Brain microvascular endothelial cell (primary cell): ENCODE data around the gene SEMA3D.

ENCODE experiments used
- DNase-seq: peaks from one replicate; pipeline ENCODE4 v3.0.0-alpha.2; 2020
- H3K27ac ChIP-seq: fragments of 250-450 bp; sonication (Bioruptor Pico); 2 replicates; pipeline ENCODE4 v1.5.1; 2020; ENCODE audit warnings: mild to moderate bottlenecking, moderate library complexity
- H3K27me3 ChIP-seq: fragments of 250-450 bp; sonication (Bioruptor Pico); replicated peaks from 2 replicates; pipeline ENCODE4 v1.5.1; 2020; ENCODE audit warnings: mild to moderate bottlenecking
- H3K36me3 ChIP-seq: fragments of 250-450 bp; sonication (Bioruptor Pico); replicated peaks from 2 replicates; pipeline ENCODE4 v1.5.1; 2020; ENCODE audit warnings: mild to moderate bottlenecking
- H3K4me3 ChIP-seq: 2 replicates; pipeline ENCODE4 v1.5.1; 2011; ENCODE audit warnings: low read depth, mild to moderate bottlenecking, control low read depth, low read length, moderate library complexity
- in situ Hi-C: cut with HindIII; loops from 2 replicates; pipeline ENCODE4 v1.10.0; 2017; ENCODE audit warnings: low sequenced_read_pairs, low pct_ligation_motif_present
- TF ChIP-seq, protein P1 (sequence below): IDR thresholded peaks from 2 replicates; pipeline ENCODE4 v1.5.1; 2011; ENCODE audit warnings: low read depth, mild to moderate bottlenecking, moderate library complexity, low read length, control low read depth, inconsistent platforms; ENCODE audit errors: missing control alignments

The SEMA3D gene

DNA sequence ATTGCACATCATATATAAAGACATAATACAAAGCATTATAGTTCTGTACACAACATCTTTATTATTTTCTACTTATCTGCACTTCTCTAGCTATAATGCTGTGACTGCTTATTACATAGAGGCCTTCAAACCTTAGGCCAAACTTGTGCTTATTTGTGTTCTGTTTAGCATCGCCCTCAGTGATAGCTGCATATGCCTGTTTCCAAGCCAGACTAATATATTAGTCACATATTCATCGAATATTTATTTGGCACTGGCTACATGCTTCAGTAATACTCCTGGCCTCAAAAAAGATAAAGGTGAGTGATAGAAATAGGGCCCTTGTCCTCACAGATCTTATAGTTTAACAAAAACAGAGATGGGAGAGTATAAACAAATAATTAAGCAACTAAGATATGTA lies 30.2 kb upstream of the SEMA3D start:
- in situ Hi-C loops: no loop called here
- no peak for DNase-seq
- no peaks in the 10 kb centered on the region for H3K27me3 ChIP-seq
- TF ChIP-seq, protein P1, sequence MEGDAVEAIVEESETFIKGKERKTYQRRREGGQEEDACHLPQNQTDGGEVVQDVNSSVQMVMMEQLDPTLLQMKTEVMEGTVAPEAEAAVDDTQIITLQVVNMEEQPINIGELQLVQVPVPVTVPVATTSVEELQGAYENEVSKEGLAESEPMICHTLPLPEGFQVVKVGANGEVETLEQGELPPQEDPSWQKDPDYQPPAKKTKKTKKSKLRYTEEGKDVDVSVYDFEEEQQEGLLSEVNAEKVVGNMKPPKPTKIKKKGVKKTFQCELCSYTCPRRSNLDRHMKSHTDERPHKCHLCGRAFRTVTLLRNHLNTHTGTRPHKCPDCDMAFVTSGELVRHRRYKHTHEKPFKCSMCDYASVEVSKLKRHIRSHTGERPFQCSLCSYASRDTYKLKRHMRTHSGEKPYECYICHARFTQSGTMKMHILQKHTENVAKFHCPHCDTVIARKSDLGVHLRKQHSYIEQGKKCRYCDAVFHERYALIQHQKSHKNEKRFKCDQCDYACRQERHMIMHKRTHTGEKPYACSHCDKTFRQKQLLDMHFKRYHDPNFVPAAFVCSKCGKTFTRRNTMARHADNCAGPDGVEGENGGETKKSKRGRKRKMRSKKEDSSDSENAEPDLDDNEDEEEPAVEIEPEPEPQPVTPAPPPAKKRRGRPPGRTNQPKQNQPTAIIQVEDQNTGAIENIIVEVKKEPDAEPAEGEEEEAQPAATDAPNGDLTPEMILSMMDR: no peak
- no peak overlapping the region for H3K4me3 ChIP-seq
- no peaks in the 10 kb centered on the region for H3K36me3 ChIP-seq
- no peak overlapping the region for H3K27ac ChIP-seq

DNA sequence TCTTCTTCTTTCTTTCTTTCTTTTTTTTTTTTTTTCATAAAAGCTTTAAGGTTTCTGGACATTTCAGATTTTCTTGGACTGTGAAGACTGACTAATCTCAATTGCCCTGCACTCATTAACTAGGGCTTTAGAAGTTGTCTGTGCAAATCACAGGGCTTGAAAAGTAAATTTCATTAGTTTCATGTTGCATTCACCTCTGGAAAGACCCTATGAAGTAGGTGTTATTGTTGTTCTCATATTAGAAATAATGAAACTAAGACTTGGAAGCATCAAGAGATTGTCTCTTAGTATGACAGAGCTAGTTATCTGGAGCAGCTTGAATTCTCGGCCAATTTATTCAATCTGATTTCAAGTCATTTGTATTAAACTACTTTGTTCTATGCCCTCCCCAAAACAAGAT lies 28.2 kb upstream of the SEMA3D start:
- TF ChIP-seq, protein P1: no peak
- no peaks in the 10 kb centered on the region for H3K27me3 ChIP-seq
- no peak overlapping the region for H3K4me3 ChIP-seq
- no peaks in the 10 kb centered on the region for H3K36me3 ChIP-seq
- in situ Hi-C loops: no loop called here
- DNase-seq: no peak
- H3K27ac ChIP-seq: no peak overlapping the region

DNA sequence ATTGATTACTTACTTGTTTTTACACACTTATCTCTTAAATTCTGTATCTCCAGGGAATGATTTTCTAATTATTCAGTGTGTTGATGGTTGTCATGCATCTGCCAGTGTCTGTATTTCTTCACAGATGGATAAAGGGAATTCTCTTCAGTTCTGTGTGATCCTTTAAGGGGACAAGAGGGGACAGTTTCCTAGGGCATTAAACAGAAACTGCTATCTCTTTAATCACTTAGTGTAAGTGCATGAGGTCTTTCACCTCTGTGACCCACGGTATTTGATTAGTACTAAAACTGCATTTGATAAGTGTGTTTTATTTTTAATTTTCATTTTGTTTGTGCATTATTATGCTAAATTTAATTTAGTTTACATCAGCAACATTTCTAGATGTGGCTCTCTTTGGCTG lies 26.6 kb upstream of the SEMA3D start:
- in situ Hi-C loops: no loop called here
- no peak for DNase-seq
- Histone ChIP-seq H3K4me3 (no peak overlapping the region), H3K27me3 (no peaks in the 10 kb centered on the region), H3K27ac (no peak overlapping the region), H3K36me3 (no peaks in the 10 kb centered on the region)
- TF ChIP-seq, protein P1: no peak

GRCh38 chr7:85205754-85206153 lies 18.9 kb upstream of the SEMA3D start:
- H3K27ac ChIP-seq: no peak overlapping the region
- in situ Hi-C loops: no loop called here
- no peak overlapping the region for H3K4me3 ChIP-seq
- no peak for DNase-seq
- H3K27me3 ChIP-seq: no peaks in the 10 kb centered on the region
- no peaks in the 10 kb centered on the region for H3K36me3 ChIP-seq
- TF ChIP-seq, protein P1: no peak

GRCh38 chr7:85204496-85204895 lies 17.6 kb upstream of the SEMA3D start:
- no peak overlapping the region for H3K27ac ChIP-seq
- no peaks in the 10 kb centered on the region for H3K36me3 ChIP-seq
- TF ChIP-seq, protein P1: no peak
- H3K27me3 ChIP-seq: no peaks in the 10 kb centered on the region
- no peak overlapping the region for H3K4me3 ChIP-seq
- in situ Hi-C loops: no loop called here
- no peak for DNase-seq

- in situ Hi-C loops: no loop called here
- H3K4me3 ChIP-seq: no peak overlapping the region
- TF ChIP-seq, protein P1: no peak
- no peaks in the 10 kb centered on the region for H3K27me3 ChIP-seq
- no peak for DNase-seq
- H3K27ac ChIP-seq: no peak overlapping the region
- no peaks in the 10 kb centered on the region for H3K36me3 ChIP-seq
These were observed 17.2 kb upstream of the SEMA3D start for GRCh38 chr7:85204061-85204460.
